ENCODE results near the gene OR8K1. TPM values are rescaled to one million over a fixed set of nuclear protein-coding genes. Genes with fewer than 3 reads are reported as not detected.

Gene OR8K1
- total RNA-seq, 4 donors from 2014 or later: not detected

DNA sequence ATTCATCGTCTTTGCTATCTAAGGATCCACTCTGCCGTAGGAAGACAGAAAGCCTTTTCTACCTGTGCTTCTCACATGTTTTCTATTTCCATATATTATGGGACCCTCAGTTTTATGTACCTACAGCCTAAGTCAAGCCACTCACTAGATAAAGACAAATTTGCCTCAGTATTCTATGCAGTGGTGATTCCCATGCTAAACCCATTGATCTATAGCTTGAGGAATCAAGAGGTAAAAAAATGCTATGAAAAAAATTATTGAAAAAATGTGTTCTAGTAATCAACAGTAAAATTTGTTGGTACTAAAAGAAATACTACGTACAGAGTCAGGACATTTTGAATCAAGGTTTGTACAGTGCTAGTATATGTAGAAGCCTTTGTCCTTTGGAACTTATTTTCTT is 48.5 kb downstream of the OR8K1 start:
- H3K36me3 ChIP-seq: no peaks in the 10 kb centered on the region
- 67 to 90% methylated on average over 1 to 3 of the region's 3 CpGs for WGBS, 2 donors (ENCODE audit: low coverage in 1 of 2)

DNA sequence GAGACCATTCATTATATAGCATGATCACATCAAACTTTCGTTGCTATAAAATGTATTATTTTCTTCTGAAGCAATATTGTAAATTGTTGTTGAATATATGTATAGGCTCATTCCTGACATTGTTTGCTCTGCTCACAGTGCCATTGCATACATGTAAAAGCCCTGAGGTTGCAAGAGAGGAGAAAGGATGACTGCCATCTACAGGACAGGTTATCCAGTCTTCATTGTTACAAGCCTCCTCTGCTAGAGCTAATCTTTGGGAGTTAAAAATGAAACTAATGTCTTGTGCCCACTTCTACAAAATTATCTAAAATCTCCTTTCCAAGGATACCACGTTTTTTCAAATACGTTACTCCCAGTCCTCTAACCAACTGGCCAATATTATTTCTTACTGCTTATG is 50.2 kb downstream of the OR8K1 start:
- H3K9me3 ChIP-seq: no peaks in the 10 kb centered on the region
- no peaks in the 10 kb centered on the region for H3K27me3 ChIP-seq
- no peak overlapping the region for H3K4me3 ChIP-seq
- WGBS, 2 donors (ENCODE audit: low coverage in 1 of 2): 46 to 49% methylated on average over 3 of the region's 3 CpGs
- no peaks in the 10 kb centered on the region for H3K36me3 ChIP-seq
- no peak overlapping the region for H3K27ac ChIP-seq
- no peak for ATAC-seq
- no peaks in the 10 kb centered on the region for H3K4me1 ChIP-seq
- TF ChIP-seq EP300 (IDR thresholded peaks at IDR 0.05) (no peak), POLR2A (IDR thresholded peaks at IDR 0.05) (no peak), POLR2AphosphoS5 (IDR thresholded peaks at IDR 0.05) (no peak)
- TF ChIP-seq, protein P1, sequence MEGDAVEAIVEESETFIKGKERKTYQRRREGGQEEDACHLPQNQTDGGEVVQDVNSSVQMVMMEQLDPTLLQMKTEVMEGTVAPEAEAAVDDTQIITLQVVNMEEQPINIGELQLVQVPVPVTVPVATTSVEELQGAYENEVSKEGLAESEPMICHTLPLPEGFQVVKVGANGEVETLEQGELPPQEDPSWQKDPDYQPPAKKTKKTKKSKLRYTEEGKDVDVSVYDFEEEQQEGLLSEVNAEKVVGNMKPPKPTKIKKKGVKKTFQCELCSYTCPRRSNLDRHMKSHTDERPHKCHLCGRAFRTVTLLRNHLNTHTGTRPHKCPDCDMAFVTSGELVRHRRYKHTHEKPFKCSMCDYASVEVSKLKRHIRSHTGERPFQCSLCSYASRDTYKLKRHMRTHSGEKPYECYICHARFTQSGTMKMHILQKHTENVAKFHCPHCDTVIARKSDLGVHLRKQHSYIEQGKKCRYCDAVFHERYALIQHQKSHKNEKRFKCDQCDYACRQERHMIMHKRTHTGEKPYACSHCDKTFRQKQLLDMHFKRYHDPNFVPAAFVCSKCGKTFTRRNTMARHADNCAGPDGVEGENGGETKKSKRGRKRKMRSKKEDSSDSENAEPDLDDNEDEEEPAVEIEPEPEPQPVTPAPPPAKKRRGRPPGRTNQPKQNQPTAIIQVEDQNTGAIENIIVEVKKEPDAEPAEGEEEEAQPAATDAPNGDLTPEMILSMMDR (IDR thresholded peaks at IDR 0.05): no peak

More for the DNA sequence above, 48.5 kb downstream of the OR8K1 start:
- H3K9me3 ChIP-seq: no peaks in the 10 kb centered on the region
- H3K27me3 ChIP-seq: no peaks in the 10 kb centered on the region
- H3K4me1 ChIP-seq: no peaks in the 10 kb centered on the region
- H3K4me3 ChIP-seq: no peak overlapping the region
- TF ChIP-seq, protein P1 (IDR thresholded peaks at IDR 0.05): no peak
- TF ChIP-seq POLR2A (IDR thresholded peaks at IDR 0.05) (no peak), POLR2AphosphoS5 (IDR thresholded peaks at IDR 0.05) (no peak), EP300 (IDR thresholded peaks at IDR 0.05) (no peak)
- H3K27ac ChIP-seq: no peak overlapping the region
- no peak for ATAC-seq

Other genes with a start within 250 kb of the OR8K1 start
- gene OR8H2, start 242.4 kb upstream of the OR8K1 start, total RNA-seq: not detected
- not detected for gene OR8H3, start 223.7 kb upstream of the OR8K1 start, total RNA-seq
- under 1 TPM in 1 of 4 donors, not detected in 3; 0.12 TPM for gene OR8J3, start 205.8 kb upstream of the OR8K1 start, total RNA-seq
- not detected for gene OR8K5, start 185.7 kb upstream of the OR8K1 start, total RNA-seq
- not detected for gene OR5J2, start 169.4 kb upstream of the OR8K1 start, total RNA-seq
- gene OR5T2, start 111.8 kb upstream of the OR8K1 start, total RNA-seq: under 1 TPM in 1 of 4 donors, not detected in 3; 0.35 TPM
- gene OR5T3, start 93.8 kb upstream of the OR8K1 start, total RNA-seq: not detected
- not detected for gene OR5T1, start 71.9 kb upstream of the OR8K1 start, total RNA-seq
- gene OR8H1, start 53.8 kb upstream of the OR8K1 start, total RNA-seq: not detected
- gene OR8K3, start 30.9 kb upstream of the OR8K1 start, total RNA-seq: not detected
- gene OR8J1, start 8.3 kb downstream of the OR8K1 start, total RNA-seq: not detected
- gene OR8U1, start 29.6 kb downstream of the OR8K1 start, total RNA-seq: not detected
- gene OR5AL1, start 66.7 kb downstream of the OR8K1 start, total RNA-seq: not detected
- not detected for gene OR5M3, start 127.3 kb downstream of the OR8K1 start, total RNA-seq
- not detected for gene OR5M8, start 145.3 kb downstream of the OR8K1 start, total RNA-seq
- not detected for gene OR5M11, start 197.2 kb downstream of the OR8K1 start, total RNA-seq
- gene OR5M10, start 231.7 kb downstream of the OR8K1 start, total RNA-seq: not detected

Data from gastroesophageal sphincter (tissue), 4 donors.